Activated T-cell treated with anti-CD3 and anti-CD28 coated beads for 48 hours (primary cell): Measurements from ENCODE around the gene PPFIBP2.

ENCODE experiments used
- DNase-seq: peaks from one replicate; pipeline ENCODE4 v3.0.0-alpha.2; 2020; ENCODE audit warnings: low read depth

Gene PPFIBP2

GRCh38 chr11:7578276-7578955 lies 64.6 kb downstream of the PPFIBP2 start:
- no peak for DNase-seq

DNA sequence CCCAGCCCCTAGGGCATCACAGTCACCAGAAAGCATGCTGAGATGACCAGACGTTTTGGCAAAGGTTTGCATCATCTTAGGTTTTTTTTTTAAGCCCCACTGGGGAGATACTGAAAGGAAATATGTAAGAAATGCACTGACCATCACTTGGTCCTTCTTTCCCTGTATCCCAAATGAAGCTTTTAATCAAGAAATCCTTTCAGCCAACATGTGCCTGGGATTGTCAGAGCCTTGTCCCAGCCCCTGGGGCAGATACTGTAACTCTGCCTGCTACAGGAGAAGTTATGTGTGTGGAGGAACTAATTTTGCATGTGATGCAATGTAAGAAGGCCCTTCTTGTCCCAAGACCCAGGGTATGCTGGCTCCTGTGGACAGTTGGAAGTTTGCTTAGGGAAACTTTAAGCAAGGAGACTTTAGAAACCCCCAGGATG lies 65.6 kb downstream of the PPFIBP2 start:
- DNase-seq, result no peak

DNA sequence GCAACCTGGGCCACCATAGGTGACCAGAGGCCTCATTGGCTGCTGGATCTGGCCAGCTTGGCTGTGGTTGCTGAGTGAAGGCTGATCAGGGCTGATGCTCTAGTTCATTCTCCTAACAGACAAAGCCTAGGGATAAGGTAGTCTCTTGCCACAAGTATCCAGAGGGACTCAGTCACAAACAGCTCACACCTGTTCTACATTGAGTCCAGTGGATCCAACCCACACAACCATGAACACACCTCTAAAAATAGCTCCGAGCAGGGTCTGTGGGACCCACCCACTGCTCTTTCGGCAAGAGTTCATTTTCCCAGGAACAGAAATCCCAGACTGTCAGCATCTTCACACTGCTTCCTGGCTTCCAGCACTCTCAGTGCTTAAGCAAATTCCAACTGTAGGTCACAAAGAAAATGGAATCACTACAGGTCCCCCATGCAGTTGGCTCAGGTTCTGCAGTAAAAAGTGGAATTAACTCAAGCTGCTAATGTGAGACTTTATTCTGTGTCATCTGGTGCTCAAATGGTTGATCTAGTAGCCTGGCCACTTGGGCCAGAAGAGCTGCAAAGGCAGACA lies 67.3 kb downstream of the PPFIBP2 start:
- no peak for DNase-seq

DNA sequence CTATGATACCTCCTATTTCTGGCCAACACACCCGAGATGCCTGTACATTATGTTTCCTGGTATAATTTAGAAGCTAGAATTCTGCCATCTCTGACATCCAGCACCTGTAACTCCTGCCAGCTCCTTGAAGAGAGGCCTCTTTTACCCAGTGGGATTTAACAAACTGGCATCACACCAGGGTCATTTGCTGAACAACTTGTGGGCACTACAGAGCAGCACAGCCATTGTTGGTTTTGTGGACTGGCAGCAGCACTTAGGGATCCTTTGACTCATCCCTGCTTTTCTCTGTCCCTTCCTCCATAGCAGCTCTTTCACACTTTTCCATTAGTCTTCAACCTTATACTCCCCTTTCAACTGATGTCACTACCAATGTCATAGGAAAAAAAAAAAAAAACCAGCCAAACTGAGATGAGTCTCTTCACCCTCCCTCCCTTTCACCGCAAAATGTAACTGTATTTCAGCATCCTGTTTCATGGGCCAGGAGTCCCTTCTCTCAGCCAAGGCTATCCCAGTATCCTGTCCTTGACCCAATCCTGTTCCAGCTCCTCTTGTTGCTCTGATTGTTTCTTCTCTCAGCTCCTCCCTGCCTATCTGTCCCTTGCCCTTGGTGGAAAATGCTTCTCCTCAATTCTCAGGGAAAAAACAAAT lies 68.7 kb downstream of the PPFIBP2 start:
- no peak for DNase-seq

DNA sequence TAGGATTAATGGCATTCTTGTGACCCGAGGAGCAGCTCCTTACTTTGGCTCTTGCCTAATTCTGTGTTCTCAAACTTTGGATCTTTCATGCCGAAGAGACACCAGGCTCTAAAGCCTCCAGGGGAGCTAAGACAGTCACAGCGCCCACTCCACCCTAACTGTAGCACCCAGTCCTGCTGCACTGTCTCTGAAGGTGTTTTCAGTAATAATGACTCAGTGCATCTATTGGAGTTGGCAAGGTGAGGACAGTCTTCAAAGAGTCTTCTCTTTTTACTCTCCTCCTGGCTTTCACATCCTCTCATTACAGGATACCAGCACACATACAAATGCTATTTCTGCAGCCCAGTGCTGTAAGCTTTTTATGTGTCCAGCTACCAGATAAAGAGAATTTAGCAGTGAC lies 69.4 kb downstream of the PPFIBP2 start:
- no peak for DNase-seq

DNA sequence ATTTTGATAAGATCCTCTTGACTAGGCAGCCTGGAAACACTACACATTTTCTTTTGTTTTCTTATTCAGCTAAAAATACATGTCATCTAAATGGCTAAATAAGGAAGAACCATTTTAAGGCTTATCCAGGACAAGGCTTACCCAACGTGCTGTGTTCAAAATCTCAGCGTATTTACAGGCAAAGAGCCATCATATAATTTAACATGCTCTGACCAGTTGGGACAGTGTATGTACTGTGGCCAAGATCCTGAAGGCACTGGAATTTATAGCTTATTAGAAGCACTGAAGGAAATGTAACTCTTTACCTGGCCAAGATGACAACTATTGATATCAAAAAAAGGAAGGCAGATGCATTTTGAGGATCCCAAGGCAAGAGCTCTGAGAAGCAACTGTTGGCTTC lies 71.1 kb downstream of the PPFIBP2 start:
- no peak for DNase-seq

DNA sequence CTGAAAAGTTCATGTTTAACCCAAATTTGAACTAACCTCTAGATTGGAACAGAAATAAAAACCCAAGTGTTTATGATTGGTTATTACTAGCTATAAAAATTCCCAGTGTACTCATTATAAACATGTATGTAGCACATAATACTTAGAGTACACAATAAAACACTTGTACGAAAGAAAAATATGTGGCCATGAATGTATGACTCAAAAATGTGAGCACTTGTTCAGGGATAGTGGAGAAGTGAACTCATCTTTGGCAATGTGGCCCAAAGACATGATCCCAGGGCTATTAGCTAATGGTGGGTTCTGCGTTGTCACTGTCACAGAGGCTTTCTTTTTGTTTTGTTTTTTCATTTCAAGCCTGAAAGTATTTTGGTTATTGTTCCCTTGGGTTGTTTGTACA lies 72.0 kb downstream of the PPFIBP2 start:
- DNase-seq, result no peak

GRCh38 chr11:7586376-7586775 lies 72.6 kb downstream of the PPFIBP2 start:
- DNase-seq, result no peak

GRCh38 chr11:7587712-7588111 lies 73.9 kb downstream of the PPFIBP2 start:
- DNase-seq, result no peak

- DNase-seq, result no peak
Observed at GRCh38 chr11:7589861-7590260, 76.1 kb downstream of the PPFIBP2 start.

GRCh38 chr11:7590529-7590928 lies 76.7 kb downstream of the PPFIBP2 start:
- no peak for DNase-seq

DNA sequence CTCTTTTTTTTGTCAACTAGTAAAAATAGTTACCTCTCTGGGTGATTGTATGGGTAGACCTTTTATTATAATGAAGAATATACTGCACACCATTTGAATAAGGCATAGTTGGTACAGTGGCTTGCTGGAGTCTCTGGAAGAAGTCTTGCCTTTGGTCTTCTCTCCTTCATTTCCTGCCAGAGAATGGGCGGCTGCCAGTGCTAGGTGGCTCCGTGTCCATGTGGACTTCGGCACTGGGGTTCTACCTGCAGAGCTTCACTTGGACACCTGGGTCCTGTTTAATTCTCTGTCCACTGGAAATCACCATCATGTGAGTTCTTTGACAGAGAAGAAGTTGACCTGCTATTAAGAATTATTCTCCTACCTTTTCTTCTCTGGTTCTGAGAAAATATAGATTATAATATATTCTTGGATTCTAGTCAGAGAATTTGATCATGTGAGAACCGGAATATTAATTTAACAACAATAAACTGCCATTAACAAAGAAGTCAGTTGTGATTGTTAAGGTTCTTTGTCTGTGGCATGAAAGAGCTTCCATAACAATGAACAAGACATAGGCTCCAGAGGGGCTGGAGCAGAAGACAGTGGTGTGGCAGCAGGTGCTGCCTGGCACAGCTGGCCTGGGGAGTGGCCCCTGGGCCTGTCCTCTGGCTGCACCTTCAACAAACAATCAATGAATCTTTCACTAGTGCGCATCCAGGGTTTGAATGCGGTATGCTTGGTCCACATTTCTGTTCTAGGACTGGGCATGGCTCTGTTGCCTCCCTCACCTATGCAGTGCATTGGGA lies 77.5 kb downstream of the PPFIBP2 start:
- DNase-seq, result no peak

DNA sequence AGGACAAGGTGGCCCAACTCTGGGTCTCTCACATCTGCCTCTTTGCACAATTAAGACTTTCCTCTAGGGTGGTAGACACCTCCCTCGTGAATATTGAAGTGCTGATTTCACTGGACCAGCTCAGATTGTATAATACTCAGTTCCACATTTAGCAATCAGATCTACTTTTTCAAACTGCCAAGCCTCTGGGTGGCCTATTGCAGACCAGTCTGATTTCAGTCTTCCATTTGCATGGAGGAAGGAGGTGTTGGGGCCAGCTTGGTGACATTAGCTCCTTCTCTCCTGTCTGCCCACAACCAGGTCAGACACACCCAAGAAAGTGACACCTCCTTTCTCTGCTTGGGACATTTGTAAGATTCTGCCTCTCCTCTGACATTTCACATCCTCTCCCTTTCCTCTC lies 78.2 kb downstream of the PPFIBP2 start:
- DNase-seq, result no peak

- DNase-seq, result no peak
Observed at GRCh38 chr11:7592711-7593110, 78.9 kb downstream of the PPFIBP2 start.

- DNase-seq, result no peak
Observed at GRCh38 chr11:7593481-7593880, 79.7 kb downstream of the PPFIBP2 start.

- DNase-seq, result no peak
Observed at GRCh38 chr11:7595016-7595866, 81.4 kb downstream of the PPFIBP2 start.

GRCh38 chr11:7595951-7596350 lies 82.2 kb downstream of the PPFIBP2 start:
- DNase-seq, result no peak

GRCh38 chr11:7596975-7597391 lies 83.2 kb downstream of the PPFIBP2 start:
- no peak for DNase-seq

DNA sequence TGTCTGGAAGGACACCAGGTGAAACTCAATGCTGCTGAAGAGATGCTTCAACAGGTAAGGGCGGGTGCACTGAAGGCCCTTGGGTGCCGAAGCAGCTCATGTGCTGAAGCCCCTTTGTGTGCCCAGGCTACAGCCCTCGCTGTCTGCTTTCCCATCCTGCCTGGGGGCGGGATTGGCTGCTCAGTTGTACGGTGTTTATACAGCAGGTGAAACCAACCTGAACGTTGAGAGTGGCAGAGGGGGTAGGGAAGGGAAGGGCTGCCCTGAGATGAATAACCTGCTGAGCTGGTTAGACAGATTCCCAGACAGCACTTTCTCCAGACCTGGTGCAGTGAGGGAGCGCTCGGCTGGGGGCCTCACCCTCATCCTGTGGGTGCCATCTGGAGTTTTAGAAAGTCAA lies 83.8 kb downstream of the PPFIBP2 start:
- DNase-seq, result no peak

GRCh38 chr11:7599209-7599608 lies 85.4 kb downstream of the PPFIBP2 start:
- DNase-seq, result no peak

- DNase-seq, result no peak
Observed at GRCh38 chr11:7600205-7600775, 86.5 kb downstream of the PPFIBP2 start.
